SK-N-SH treated with all-trans-retinoic acid at 6 μM for 48 hours (cell line): ENCODE data around the gene TRIOBP.

Experiments
- CSRNP3 ChIP-seq: fragments of 250-450 bp; sonication (Bioruptor Pico); IDR thresholded peaks from 2 replicates; pipeline ENCODE4 v1.5.1; 2021; ENCODE audit warnings: mild to moderate bottlenecking, moderate library complexity
- PATZ1 ChIP-seq: fragments of 250-450 bp; sonication (Bioruptor Pico); IDR thresholded peaks from 2 replicates; pipeline ENCODE4 v1.8.0; 2020; ENCODE audit warnings: mild to moderate bottlenecking, moderate library complexity, borderline replicate concordance
- TCF4 ChIP-seq: fragments of 250-450 bp; sonication (Bioruptor Pico); IDR thresholded peaks from 2 replicates; pipeline ENCODE4 v1.8.0; 2021; ENCODE audit warnings: mild to moderate bottlenecking, moderate library complexity, borderline replicate concordance
- ZNF70 ChIP-seq: fragments of 450-650 bp; formaldehyde crosslinking; IDR thresholded peaks from 2 replicates; pipeline ENCODE4 v1.5.0; 2020; ENCODE audit warnings: mild to moderate bottlenecking, moderate library complexity
- ZNF8 ChIP-seq: fragments of 450-650 bp; formaldehyde crosslinking; IDR thresholded peaks from 2 replicates; pipeline ENCODE4 v1.5.0; 2020; ENCODE audit warnings: mild to moderate bottlenecking, moderate library complexity

GRCh38 chr22:37715760-37716159 lies 18.9 kb downstream of the TRIOBP start:
- no peak for TF ChIP-seq ZNF8
- no peak for TF ChIP-seq CSRNP3
- no peak for TF ChIP-seq ZNF70 (CRISPR knock-in tag)
- TF ChIP-seq PATZ1 (CRISPR knock-in tag): no peak
- no peak for TF ChIP-seq TCF4
